SJCRH30 (cell line): ENCODE data around the gene GARNL3. TPM values are rescaled to one million over a fixed set of nuclear protein-coding genes. Genes with fewer than 3 reads are reported as not detected.

Experiments
- DNase-seq, 2 experiments: peaks; one replicate each; pipeline ENCODE4 v3.0.0-alpha.2; 2015 to 2020
- H3K27ac ChIP-seq: fragments of 250-450 bp; sonication (Bioruptor Pico); 2 replicates; pipeline ENCODE4 v1.5.1; 2020; ENCODE audit warnings: mild to moderate bottlenecking, moderate library complexity
- H3K27me3 ChIP-seq: fragments of 250-450 bp; sonication (Bioruptor Pico); 2 replicates; pipeline ENCODE4 v1.5.1; 2020; ENCODE audit warnings: mild to moderate bottlenecking, moderate library complexity
- H3K36me3 ChIP-seq: fragments of 250-450 bp; sonication (Bioruptor Pico); 2 replicates; pipeline ENCODE4 v1.5.1; 2020; ENCODE audit warnings: mild to moderate bottlenecking, moderate library complexity
- H3K4me1 ChIP-seq: fragments of 250-450 bp; sonication (Bioruptor Pico); 2 replicates; pipeline ENCODE4 v1.5.1; 2020; ENCODE audit warnings: mild to moderate bottlenecking, moderate library complexity
- H3K4me3 ChIP-seq: fragments of 250-450 bp; sonication (Bioruptor Pico); 2 replicates; pipeline ENCODE4 v1.5.1; 2020; ENCODE audit warnings: mild to moderate bottlenecking, moderate library complexity
- H3K9me3 ChIP-seq: fragments of 250-450 bp; sonication (Bioruptor Pico); replicated peaks from 2 replicates; pipeline ENCODE4 v1.5.1; 2020; ENCODE audit warnings: mild to moderate bottlenecking, moderate library complexity
- total RNA-seq: library from RNA; depleted of rRNA; stranded (reverse); fragments of >200 nt; shearing (Covaris generic); gene quantifications from 2 replicates; pipeline ENCODE4 v1.2.3, GENCODE V29; 2014

Gene GARNL3
- total RNA-seq, 1 experiment from 2014 or later = 4.6 TPM

- Histone ChIP-seq H3K27ac (no peak overlapping the region), H3K36me3 (no peaks in the 10 kb centered on the region), H3K4me1 (no peaks in the 10 kb centered on the region), H3K4me3 (peak overlapping the region; percentile 67), H3K9me3 (no peaks in the 10 kb centered on the region), H3K27me3 (no peaks in the 10 kb centered on the region; the same call in 1 of the 2 replicates)
- no peak for DNase-seq
Measured at GRCh38 chr9:127225801-127226625, 38.6 kb upstream of the GARNL3 start.

DNA sequence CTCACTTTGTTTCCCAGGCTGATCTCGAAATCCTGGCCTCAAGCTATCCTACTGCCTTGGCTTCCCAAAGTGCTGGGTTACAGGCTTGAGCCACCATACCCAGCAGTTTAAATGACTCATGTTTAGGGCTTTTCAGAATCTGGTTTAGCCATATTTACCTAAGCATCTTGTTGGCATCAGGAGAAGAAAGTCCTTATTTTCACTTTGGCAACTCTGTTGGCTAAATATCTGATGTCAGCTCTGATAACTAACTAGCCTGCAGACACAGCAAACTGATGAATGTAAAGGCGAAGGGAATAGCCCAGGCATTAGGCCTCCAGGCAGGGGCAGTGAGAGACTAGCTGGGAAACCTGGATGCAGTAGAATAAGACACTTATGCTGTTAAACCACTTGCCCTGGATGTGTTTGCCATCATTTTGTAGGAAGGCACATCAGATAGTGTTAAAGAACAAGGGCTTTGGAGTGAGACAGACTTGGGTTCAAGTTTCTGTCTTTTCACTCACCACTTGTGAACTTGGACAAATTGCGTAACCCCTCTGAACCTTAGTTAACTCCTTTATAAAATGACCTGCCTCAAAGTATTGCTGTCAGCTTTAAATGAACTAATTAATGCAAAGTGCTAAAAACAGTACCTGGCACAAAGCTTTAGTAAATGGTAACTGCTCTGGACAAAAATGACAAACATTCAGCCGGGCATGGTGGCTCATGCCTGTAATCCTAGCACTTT is 34.7 kb upstream of the GARNL3 start:
- no peaks in the 10 kb centered on the region for H3K27me3 ChIP-seq
- DNase-seq = no peak
- H3K4me3 ChIP-seq = no peak overlapping the region
- H3K9me3 ChIP-seq = no peaks in the 10 kb centered on the region
- H3K36me3 ChIP-seq = no peaks in the 10 kb centered on the region
- no peaks in the 10 kb centered on the region for H3K4me1 ChIP-seq
- H3K27ac ChIP-seq = no peak overlapping the region

- H3K27me3 ChIP-seq = no peaks in the 10 kb centered on the region
- DNase-seq = no peak
- no peaks in the 10 kb centered on the region for H3K9me3 ChIP-seq
- H3K27ac ChIP-seq = no peak overlapping the region
- H3K4me1 ChIP-seq = no peaks in the 10 kb centered on the region
- H3K36me3 ChIP-seq = no peaks in the 10 kb centered on the region
- no peak overlapping the region for H3K4me3 ChIP-seq
Measured at GRCh38 chr9:127231666-127232065, 32.9 kb upstream of the GARNL3 start.

GRCh38 chr9:127232833-127233549 is 31.6 kb upstream of the GARNL3 start:
- H3K27me3 ChIP-seq = no peaks in the 10 kb centered on the region
- no peaks in the 10 kb centered on the region for H3K36me3 ChIP-seq
- DNase-seq = no peak
- H3K4me3 ChIP-seq = no peak overlapping the region
- no peaks in the 10 kb centered on the region for H3K4me1 ChIP-seq
- H3K27ac ChIP-seq = no peak overlapping the region
- H3K9me3 ChIP-seq = no peaks in the 10 kb centered on the region

- Histone ChIP-seq H3K4me1 (no peaks in the 10 kb centered on the region), H3K36me3 (no peaks in the 10 kb centered on the region), H3K27ac (no peak overlapping the region), H3K4me3 (no peak overlapping the region), H3K27me3 (no peaks in the 10 kb centered on the region), H3K9me3 (no peaks in the 10 kb centered on the region)
- DNase-seq = no peak
Measured at GRCh38 chr9:127233550-127233949, 31.0 kb upstream of the GARNL3 start.

DNA sequence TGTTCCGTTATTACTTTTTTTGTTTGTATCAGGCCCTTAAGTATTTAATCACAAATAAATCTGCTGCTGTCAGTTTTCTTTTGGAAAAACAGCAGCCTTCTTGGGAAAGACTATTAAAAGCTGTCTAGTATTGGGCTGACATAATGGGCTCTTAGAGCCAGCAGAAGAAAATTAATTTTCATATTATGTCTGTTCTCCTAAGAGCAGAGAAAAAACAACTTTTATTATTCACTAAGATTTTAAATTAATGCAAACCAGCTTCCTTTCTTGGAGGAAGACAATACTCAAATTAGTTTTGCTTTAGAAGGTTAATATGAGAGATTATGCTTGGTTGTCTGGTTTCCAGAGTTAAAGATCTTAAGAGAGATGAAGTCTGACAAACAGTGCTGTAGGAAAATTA is 30.6 kb upstream of the GARNL3 start:
- H3K4me1 ChIP-seq = no peaks in the 10 kb centered on the region
- H3K36me3 ChIP-seq = no peaks in the 10 kb centered on the region
- DNase-seq = no peak
- no peak overlapping the region for H3K4me3 ChIP-seq
- no peaks in the 10 kb centered on the region for H3K9me3 ChIP-seq
- no peaks in the 10 kb centered on the region for H3K27me3 ChIP-seq
- H3K27ac ChIP-seq = no peak overlapping the region

DNA sequence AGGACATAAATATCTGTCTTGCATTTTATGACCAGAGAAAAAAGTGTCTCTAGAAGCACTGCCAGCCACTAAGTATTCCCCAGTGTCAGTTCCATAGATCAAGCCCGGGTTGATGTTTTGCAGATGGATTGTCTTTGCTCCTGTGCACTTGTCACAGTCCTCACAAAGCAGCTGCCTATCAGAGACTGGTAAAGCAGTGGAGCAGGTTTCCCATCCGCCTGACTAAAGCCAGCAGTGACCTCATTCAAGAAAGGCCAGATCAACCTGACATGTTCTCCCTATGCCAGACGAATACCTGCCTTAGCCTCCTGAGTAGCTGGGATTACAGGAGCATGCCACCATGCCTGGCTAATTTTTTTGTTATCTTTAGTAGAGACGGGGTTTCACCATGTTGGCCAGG is 26.8 kb upstream of the GARNL3 start:
- Histone ChIP-seq H3K27me3 (no peaks in the 10 kb centered on the region; the same call in 1 of the 2 replicates), H3K27ac (no peak overlapping the region), H3K4me1 (no peaks in the 10 kb centered on the region), H3K36me3 (no peaks in the 10 kb centered on the region), H3K9me3 (no peaks in the 10 kb centered on the region), H3K4me3 (no peak overlapping the region)
- DNase-seq = no peak

- DNase-seq = no peak
- H3K36me3 ChIP-seq = no peaks in the 10 kb centered on the region
- H3K9me3 ChIP-seq = no peaks in the 10 kb centered on the region
- no peaks in the 10 kb centered on the region for H3K4me1 ChIP-seq
- no peak overlapping the region for H3K27ac ChIP-seq
- no peaks in the 10 kb centered on the region; the same call in 1 of the 2 replicates for H3K27me3 ChIP-seq
- H3K4me3 ChIP-seq = no peak overlapping the region
Measured at GRCh38 chr9:127241354-127241753, 23.2 kb upstream of the GARNL3 start.

- Histone ChIP-seq H3K27ac (peak overlapping the region; percentile 15; the same call in 1 of the 2 replicates), H3K36me3 (no peaks in the 10 kb centered on the region), H3K4me1 (no peaks in the 10 kb centered on the region), H3K9me3 (no peaks in the 10 kb centered on the region), H3K4me3 (peak overlapping the region; percentile 58), H3K27me3 (no peaks in the 10 kb centered on the region)
- DNase-seq = peak; percentile 98
Measured at GRCh38 chr9:127244609-127245601, 19.7 kb upstream of the GARNL3 start.

- H3K9me3 ChIP-seq = no peaks in the 10 kb centered on the region
- no peaks in the 10 kb centered on the region for H3K27me3 ChIP-seq
- H3K27ac ChIP-seq = no peak overlapping the region
Measured at GRCh38 chr9:127245637-127246164, 18.9 kb upstream of the GARNL3 start.

GRCh38 chr9:127248241-127248640 is 16.3 kb upstream of the GARNL3 start:
- Histone ChIP-seq H3K9me3 (no peaks in the 10 kb centered on the region), H3K27me3 (no peaks in the 10 kb centered on the region), H3K4me3 (no peak overlapping the region), H3K27ac (no peak overlapping the region), H3K36me3 (no peaks in the 10 kb centered on the region), H3K4me1 (no peaks in the 10 kb centered on the region)
- no peak for DNase-seq

More at GRCh38 chr9:127245637-127246164, 18.9 kb upstream of the GARNL3 start:
- no peak for DNase-seq
- H3K4me3 ChIP-seq = peak overlapping the region; percentile 58
- no peaks in the 10 kb centered on the region for H3K4me1 ChIP-seq
- H3K36me3 ChIP-seq = no peaks in the 10 kb centered on the region

GRCh38 chr9:127249877-127250276 is 14.7 kb upstream of the GARNL3 start:
- no peak for DNase-seq
- no peaks in the 10 kb centered on the region for H3K27me3 ChIP-seq
- H3K4me3 ChIP-seq = no peak overlapping the region
- H3K4me1 ChIP-seq = no peaks in the 10 kb centered on the region
- no peaks in the 10 kb centered on the region for H3K36me3 ChIP-seq
- no peaks in the 10 kb centered on the region for H3K9me3 ChIP-seq
- no peak overlapping the region for H3K27ac ChIP-seq

- Histone ChIP-seq H3K4me3 (no peak overlapping the region), H3K9me3 (no peaks in the 10 kb centered on the region), H3K27me3 (no peaks in the 10 kb centered on the region), H3K27ac (no peak overlapping the region), H3K36me3 (no peaks in the 10 kb centered on the region), H3K4me1 (no peaks in the 10 kb centered on the region)
- no peak for DNase-seq
Measured at GRCh38 chr9:127250896-127251391, 13.6 kb upstream of the GARNL3 start.
